GM23338 (cell line): ENCODE results near the gene TLE3.

Source experiments
- CTCF ChIP-seq, 2 experiments: fragments of 200-600 bp in 1 of 2; sonication (generic) in 1 of 2; conservative IDR thresholded peaks; 2 replicates each; pipeline versions ENCODE4 v1.5.1 to v1.6.1; 2016 to 2017; ENCODE audit warnings: antibody characterized with exemption in 2 of 2, low read depth in 2 of 2, mild to moderate bottlenecking in 2 of 2, moderate library complexity in 1 of 2
- EZH2phosphoT487 ChIP-seq: fragments of 200-600 bp; sonication (generic); IDR thresholded peaks from one replicate; pipeline ENCODE4 v1.8.1; 2018; ENCODE audit warnings: antibody characterized with exemption; ENCODE audit not compliant: unreplicated experiment
- POLR2AphosphoS5 ChIP-seq: IDR thresholded peaks from 2 replicates; pipeline ENCODE4 v1.6.1; 2016; ENCODE audit warnings: antibody characterized with exemption, low read depth

- TF ChIP-seq CTCF (conservative IDR thresholded peaks at IDR 0.05; ENCODE audit: low read depth in 2 of 2) (no peak), POLR2AphosphoS5 (no peak), EZH2phosphoT487 (no peak)
Observed at GRCh38 chr15:70030851-70031250, 66.9 kb downstream of the TLE3 start.
